GM23338 (cell line): ENCODE measurements around the gene C15orf61. TPM values are rescaled to one million over a fixed set of nuclear protein-coding genes. Genes with fewer than 3 reads are reported as not detected.

Experiments
- ATAC-seq: fragments of 200-7000 bp; cut with Tn5 transposase; 3 replicates; pipeline ENCODE4 v1.9.1; 2020
- DNase-seq: peaks from one replicate; pipeline ENCODE4 v3.0.0-alpha.2; 2015; ENCODE audit warnings: low spot score
- H2AFZ ChIP-seq: fragments of 200-600 bp; sonication (generic); 2 replicates; pipeline ENCODE4 v1.8.0; 2016; ENCODE audit warnings: antibody characterized with exemption, mild to moderate bottlenecking, moderate library complexity
- H3F3A ChIP-seq: fragments of 200-600 bp; sonication (generic); replicated peaks from 2 replicates; pipeline ENCODE4 v1.8.0; 2017; ENCODE audit warnings: antibody characterized with exemption, mixed run types, low read depth
- H3K27ac ChIP-seq: fragments of 200-600 bp; sonication (generic); 2 replicates; pipeline ENCODE4 v1.6.1; 2016; ENCODE audit warnings: low read depth
- H3K27me3 ChIP-seq: fragments of 200-600 bp; sonication (generic); 2 replicates; pipeline ENCODE4 v1.8.0; 2016; ENCODE audit warnings: mild to moderate bottlenecking, mixed run types, moderate library complexity; ENCODE audit not compliant: insufficient read depth
- H3K36me3 ChIP-seq: fragments of 200-600 bp; sonication (generic); 2 replicates; pipeline ENCODE4 v1.8.0; 2016; ENCODE audit warnings: mild to moderate bottlenecking; ENCODE audit not compliant: insufficient read depth
- H3K4me1 ChIP-seq: fragments of 200-600 bp; sonication (generic); 2 replicates; pipeline ENCODE4 v1.8.0; 2016; ENCODE audit warnings: mild to moderate bottlenecking, moderate library complexity; ENCODE audit not compliant: insufficient read depth
- H3K4me2 ChIP-seq: fragments of 200-600 bp; sonication (generic); 2 replicates; pipeline ENCODE4 v1.7.1; 2017; ENCODE audit warnings: mixed run types
- H3K4me3 ChIP-seq: fragments of 200-600 bp; sonication (generic); 2 replicates; pipeline ENCODE4 v1.6.1; 2016; ENCODE audit warnings: mixed run types
- H3K79me2 ChIP-seq: fragments of 200-600 bp; sonication (generic); replicated peaks from 2 replicates; pipeline ENCODE4 v1.8.0; 2017; ENCODE audit warnings: mild to moderate bottlenecking; ENCODE audit not compliant: insufficient read depth
- H3K9me2 ChIP-seq: fragments of 200-600 bp; sonication (generic); 2 replicates; pipeline ENCODE4 v1.8.0; 2017; ENCODE audit not compliant: insufficient read depth
- H4K20me1 ChIP-seq: fragments of 200-600 bp; sonication (generic); replicated peaks from 2 replicates; pipeline ENCODE4 v1.8.0; 2017; ENCODE audit warnings: mild to moderate bottlenecking; ENCODE audit not compliant: insufficient read depth
- H3K27ac Mint-ChIP-seq: 2 replicates; pipeline ENCODE4 v1.8.0; 2020; ENCODE audit warnings: inconsistent platforms, mild to moderate bottlenecking, moderate library complexity, mixed read lengths
- H3K27me3 Mint-ChIP-seq: 3 replicates; pipeline ENCODE4 v1.8.0; 2022; ENCODE audit warnings: low read depth, mild to moderate bottlenecking, moderate library complexity, mixed read lengths, inconsistent platforms; ENCODE audit not compliant: insufficient read depth, poor library complexity
- H3K36me3 Mint-ChIP-seq: 3 replicates; pipeline ENCODE4 v1.8.0; 2021; ENCODE audit warnings: low read depth, mild to moderate bottlenecking, inconsistent platforms, moderate library complexity, mixed read lengths
- H3K4me1 Mint-ChIP-seq: 3 replicates; pipeline ENCODE4 v1.8.0; 2020; ENCODE audit warnings: mild to moderate bottlenecking, inconsistent platforms, mixed read lengths
- H3K4me3 Mint-ChIP-seq: 3 replicates; pipeline ENCODE4 v1.8.0; 2021; ENCODE audit warnings: moderate library complexity, mild to moderate bottlenecking, inconsistent platforms, mixed read lengths
- H3K9me3 Mint-ChIP-seq: 3 replicates; pipeline ENCODE4 v1.8.0; 2020; ENCODE audit warnings: moderate library complexity, mild to moderate bottlenecking, inconsistent platforms, mixed read lengths
- CTCF ChIP-seq, 2 experiments: fragments of 200-600 bp in 1 of 2; sonication (generic) in 1 of 2; conservative IDR thresholded peaks; 2 replicates each; pipeline versions ENCODE4 v1.5.1 to v1.6.1; 2016 to 2017; ENCODE audit warnings: antibody characterized with exemption in 2 of 2, low read depth in 2 of 2, mild to moderate bottlenecking in 2 of 2, moderate library complexity in 1 of 2
- ETS1 ChIP-seq: IDR thresholded peaks from 2 replicates; pipeline ENCODE4 v1.6.1; 2016; ENCODE audit warnings: antibody characterized with exemption
- EZH2 ChIP-seq: fragments of 200-600 bp; sonication (generic); IDR thresholded peaks from one replicate; pipeline ENCODE4 v1.8.0; 2017; ENCODE audit warnings: antibody characterized with exemption, mild to moderate bottlenecking, low read depth; ENCODE audit not compliant: unreplicated experiment
- EZH2phosphoT487 ChIP-seq: fragments of 200-600 bp; sonication (generic); IDR thresholded peaks from one replicate; pipeline ENCODE4 v1.8.1; 2018; ENCODE audit warnings: antibody characterized with exemption; ENCODE audit not compliant: unreplicated experiment
- JUNB ChIP-seq: IDR thresholded peaks from one replicate; pipeline ENCODE4 v1.6.1; 2016; ENCODE audit warnings: antibody characterized with exemption; ENCODE audit not compliant: unreplicated experiment
- POLR2AphosphoS5 ChIP-seq: IDR thresholded peaks from 2 replicates; pipeline ENCODE4 v1.6.1; 2016; ENCODE audit warnings: antibody characterized with exemption, low read depth
- REST ChIP-seq: IDR thresholded peaks from one replicate; pipeline ENCODE4 v1.6.1; 2018; ENCODE audit warnings: antibody characterized with exemption; ENCODE audit not compliant: unreplicated experiment
- STAT1 ChIP-seq: IDR thresholded peaks from one replicate; pipeline ENCODE4 v1.6.1; 2016; ENCODE audit warnings: antibody characterized with exemption; ENCODE audit not compliant: unreplicated experiment
- polyA plus RNA-seq: library from polyadenylated mRNA; unstranded; fragments of >200 nt; fragmentation: Nextera tagmentation; extraction: Ambion mirVana; gene quantifications from 2 replicates; pipeline ENCODE4 v1.2.1, GENCODE V29; 2016
- total RNA-seq: library from RNA; depleted of rRNA; stranded (reverse); fragments of >200 nt; shearing (Covaris generic); gene quantifications from 2 replicates; pipeline ENCODE4 v1.2.3, GENCODE V29; 2014

Gene C15orf61
- total and polyA plus RNA-seq, 2 experiments from 2014 or later: 1.8 to 5.9 TPM

- TF ChIP-seq ETS1: no peak
These were observed 39.4 kb downstream of the C15orf61 start (continued) for GRCh38 chr15:67560320-67560719.

GRCh38 chr15:67563092-67563491 lies 42.2 kb downstream of the C15orf61 start:
- no peaks in the 10 kb centered on the region for H4K20me1 ChIP-seq
- no peak overlapping the region for H3K4me3 ChIP-seq
- no peaks in the 10 kb centered on the region for H3K27me3 ChIP-seq
- no peak overlapping the region for H3K4me2 ChIP-seq
- H3K4me3 Mint-ChIP-seq: no peak overlapping the region
- H3K4me1 Mint-ChIP-seq: peaks cover 27% of the 10 kb centered on the region
- H3K36me3 Mint-ChIP-seq: peaks cover 6% of the 10 kb centered on the region; the same call in 2 of the 3 replicates
- no peak for ATAC-seq
- H3K27ac ChIP-seq: no peak overlapping the region
- no peaks in the 10 kb centered on the region for H3K36me3 ChIP-seq
- no peaks in the 10 kb centered on the region for H3K9me2 ChIP-seq
- no peaks in the 10 kb centered on the region for H3F3A ChIP-seq
- peaks cover 4% of the 10 kb centered on the region; the same call in 2 of the 3 replicates for H3K9me3 Mint-ChIP-seq
- peaks cover 1% of the 10 kb centered on the region for H3K27me3 Mint-ChIP-seq
- H2AFZ ChIP-seq: no peak overlapping the region
- peaks cover 28% of the 10 kb centered on the region for H3K4me1 ChIP-seq
- TF ChIP-seq JUNB (no peak), STAT1 (no peak), EZH2phosphoT487 (no peak), POLR2AphosphoS5 (no peak), ETS1 (no peak), EZH2 (no peak), CTCF (conservative IDR thresholded peaks at IDR 0.05; ENCODE audit: low read depth in 2 of 2) (no peak), REST (no peak)
- no peak for DNase-seq
- no peak overlapping the region for H3K27ac Mint-ChIP-seq
- no peaks in the 10 kb centered on the region for H3K79me2 ChIP-seq
